ENCODE results near the gene RAB40C.

GRCh38 chr16:630815-631405 is 41.0 kb downstream of the RAB40C start, which contains the start of gene WFIKKN1:
- no peak for TF ChIP-seq NFE2L1 (CRISPR knock-in tag; IDR thresholded peaks at IDR 0.05)
- no peak for TF ChIP-seq CTCF (IDR thresholded peaks at IDR 0.05)
- TF ChIP-seq ZNF512 (CRISPR knock-in tag; IDR thresholded peaks at IDR 0.05; ENCODE audit: borderline replicate concordance) = no peak
- TF ChIP-seq FOXJ3 (CRISPR knock-in tag; IDR thresholded peaks at IDR 0.05; ENCODE audit: borderline replicate concordance) = no peak
- TF ChIP-seq ZNF416 (CRISPR knock-in tag; IDR thresholded peaks at IDR 0.05) = no peak
- TF ChIP-seq SP1 (CRISPR knock-in tag; conservative IDR thresholded peaks at IDR 0.05) = peak; percentile 58

Data from WTC11 (cell line).